Measurements from ENCODE around the gene SLC39A12.
"Not testable (repeated sequence)": the region's sequence is repeated elsewhere in the genome, so short reads cannot be mapped to it uniquely, and the experiment has no call there.

Gene SLC39A12

DNA sequence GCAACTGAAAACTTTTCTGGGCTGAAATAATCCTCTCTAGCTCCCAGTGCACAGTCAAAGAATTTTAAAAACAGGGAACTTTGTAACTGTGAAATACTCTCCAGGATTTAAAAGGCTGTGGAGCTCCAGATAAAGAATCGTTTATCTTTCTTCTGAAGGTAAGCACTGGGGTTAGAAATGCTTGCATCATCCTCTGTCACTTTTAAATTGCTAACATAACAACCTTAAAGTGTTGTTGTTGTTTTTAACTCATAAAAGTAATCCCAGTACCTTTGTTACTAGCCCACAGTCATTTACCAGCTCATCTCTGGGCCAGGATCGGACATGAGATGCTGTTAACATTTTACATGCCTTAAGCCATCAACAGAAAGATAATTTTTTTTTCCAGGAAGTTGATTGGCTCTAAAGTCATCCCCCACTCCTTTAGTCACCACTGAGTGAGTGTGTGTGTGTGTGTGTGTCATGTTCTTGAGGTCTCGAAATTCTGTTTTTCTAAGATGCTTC is at the start of gene SLC39A12:
Gene SLC39A12, plus strand, starts transcription at position 51 of the 504 bp plus-strand sequence. CDS start 1,359 bp downstream, outside the sequence.
- DNase-seq (ENCODE audit: low read depth in 2 of 3, low spot score in 1 of 3) = no peak

DNA sequence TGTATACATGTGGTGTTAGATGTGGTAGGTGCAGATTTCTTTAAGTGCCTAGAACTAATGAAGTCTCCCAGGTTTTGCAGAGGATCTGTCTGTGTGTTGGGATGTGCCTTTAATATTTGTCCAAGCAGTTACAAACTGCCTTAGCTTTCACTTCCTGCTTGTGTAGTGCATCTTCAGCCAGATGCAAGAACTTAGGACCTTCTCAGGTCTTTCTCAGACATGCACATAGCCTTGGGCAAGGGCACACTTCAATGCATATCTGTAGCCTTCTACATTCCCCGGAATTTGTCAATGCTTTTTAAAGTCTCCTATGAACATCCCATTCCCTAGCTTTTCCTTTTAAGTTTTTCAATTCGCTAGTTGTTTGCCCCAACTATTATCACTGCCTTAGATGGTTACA is 47.2 kb upstream of the SLC39A12 start:
- DNase-seq (ENCODE audit: low read depth in 2 of 3, low spot score in 1 of 3) = no peak

DNA sequence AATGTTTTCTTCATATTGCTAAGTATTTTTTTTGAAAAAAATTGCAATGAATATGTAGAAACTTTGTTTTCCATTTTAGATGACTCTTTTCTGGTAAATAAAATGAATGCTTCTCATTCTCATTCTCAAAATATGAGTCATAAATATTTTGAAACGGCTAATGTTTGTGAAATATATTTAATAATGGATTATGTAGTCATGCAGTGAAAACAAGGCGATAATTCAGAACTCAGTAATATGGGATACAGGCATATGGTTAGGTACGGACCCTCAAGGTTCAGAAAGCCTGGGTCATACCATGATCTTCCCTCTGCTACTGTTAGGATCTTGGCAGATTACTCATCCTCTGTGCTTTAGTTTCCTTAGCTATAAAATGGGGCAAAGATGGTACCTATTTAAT is 46.2 kb upstream of the SLC39A12 start:
- DNase-seq (ENCODE audit: low read depth in 2 of 3, low spot score in 1 of 3) = no peak

DNA sequence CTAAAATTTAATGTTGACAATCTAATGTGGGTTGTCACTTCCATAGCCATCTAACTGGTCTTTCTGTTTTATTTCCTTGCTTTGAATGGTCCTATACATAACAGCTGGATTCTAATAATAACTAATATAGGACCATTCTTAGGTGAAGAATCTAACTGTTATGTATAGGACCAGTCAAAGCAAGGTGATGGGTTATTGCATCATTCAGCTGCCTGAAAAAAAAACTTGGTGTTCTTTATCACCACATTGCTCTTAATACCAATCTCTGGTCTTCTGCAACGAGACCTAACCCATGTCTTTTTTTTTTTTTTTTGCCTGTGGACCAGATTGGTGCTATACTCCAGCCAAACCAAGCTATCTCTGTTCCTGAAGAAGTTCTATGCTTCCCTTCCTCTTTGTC is 45.7 kb upstream of the SLC39A12 start:
- DNase-seq (ENCODE audit: low read depth in 2 of 3, low spot score in 1 of 3) = no peak

DNA sequence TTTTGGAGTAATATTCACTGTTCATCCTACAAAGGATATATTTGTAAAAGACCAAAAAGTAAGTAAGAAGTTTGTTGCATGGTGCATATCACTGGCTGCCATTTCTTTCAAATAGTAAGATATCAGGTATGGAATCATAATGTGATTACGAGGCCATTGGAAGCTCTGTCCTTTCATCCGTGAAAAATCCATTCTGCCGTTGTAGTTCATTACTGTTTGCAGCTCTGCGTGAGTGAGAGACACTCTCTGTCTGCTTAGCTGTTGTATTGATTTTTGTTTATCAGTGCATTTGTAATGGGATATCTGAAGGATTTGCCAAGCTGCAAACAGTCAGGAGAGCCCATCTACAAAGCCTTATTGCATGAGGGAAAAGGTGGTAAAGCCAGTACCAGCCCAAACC is 44.1 kb upstream of the SLC39A12 start:
- DNase-seq (ENCODE audit: low read depth in 2 of 3, low spot score in 1 of 3) = no peak

DNA sequence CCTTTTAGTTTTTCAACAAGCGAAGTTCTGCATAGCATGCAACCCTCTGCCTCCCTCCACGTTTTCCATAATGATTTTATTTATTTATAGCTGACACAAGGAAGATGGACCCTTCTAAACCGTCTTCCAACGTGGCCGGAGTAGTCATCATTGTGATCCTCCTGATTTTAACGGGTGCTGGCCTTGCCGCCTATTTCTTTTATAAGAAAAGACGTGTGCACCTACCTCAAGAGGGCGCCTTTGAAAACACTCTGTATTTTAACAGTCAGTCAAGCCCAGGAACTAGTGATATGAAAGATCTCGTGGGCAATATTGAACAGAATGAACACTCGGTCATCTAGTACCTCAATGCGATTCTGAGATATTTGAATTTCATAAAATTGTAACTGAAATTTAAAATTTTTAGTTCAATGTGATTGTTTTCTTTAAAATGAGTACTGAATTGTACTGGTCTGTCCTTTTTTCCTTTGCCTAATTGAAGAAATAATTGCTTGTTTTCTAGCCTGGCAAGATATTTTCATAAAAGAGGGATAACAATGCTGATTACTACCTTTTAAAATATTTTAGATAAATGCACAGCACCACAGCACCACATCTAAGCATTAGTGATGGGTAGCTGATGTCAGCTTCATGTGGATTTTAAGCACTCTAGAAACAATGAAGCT is 41.5 kb upstream of the SLC39A12 start:
- peak in 1 of 3 donors; percentile 5 for DNase-seq (ENCODE audit: low read depth in 2 of 3, low spot score in 1 of 3)

DNA sequence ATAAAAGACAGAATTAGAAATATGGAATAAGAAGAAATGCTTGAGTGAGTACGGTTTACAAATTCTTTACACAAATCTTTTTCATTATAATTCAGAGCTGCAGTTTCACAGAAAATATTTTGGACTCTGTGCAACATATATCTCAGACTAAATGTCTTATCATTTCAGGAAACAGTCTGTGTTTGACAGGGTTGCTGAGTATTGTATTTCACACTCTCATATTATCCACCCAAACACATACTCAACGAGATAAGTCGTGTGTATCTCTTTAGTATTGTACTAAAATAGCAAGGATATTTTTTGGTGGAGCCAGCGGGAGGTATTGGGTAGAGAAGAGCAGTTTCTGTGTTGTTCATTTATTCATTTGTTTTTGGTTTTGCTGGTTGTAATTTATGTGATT is 39.0 kb upstream of the SLC39A12 start:
- no peak for DNase-seq (ENCODE audit: low read depth in 2 of 3, low spot score in 1 of 3)

DNA sequence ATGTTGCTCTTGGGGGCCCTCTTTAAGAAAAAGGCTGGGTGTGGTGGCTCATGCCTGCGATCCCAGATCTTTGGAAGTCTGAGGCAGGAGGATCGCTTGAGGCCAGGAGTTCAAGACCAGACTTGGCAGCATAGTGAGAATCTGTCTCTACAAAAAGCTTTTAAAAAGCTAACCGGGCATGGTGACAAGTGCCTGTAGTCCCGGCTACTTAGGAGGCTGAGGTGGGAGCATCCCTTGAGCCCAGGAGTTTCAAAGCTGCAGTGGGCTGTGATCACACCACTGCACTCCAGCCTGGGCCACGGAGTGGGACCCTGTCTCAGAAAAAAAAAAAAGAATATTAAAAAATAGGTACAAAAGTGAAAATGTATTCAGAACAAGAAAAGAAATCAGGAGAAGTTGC is 38.1 kb upstream of the SLC39A12 start:
- DNase-seq (ENCODE audit: low read depth in 2 of 3, low spot score in 1 of 3) = no peak

DNA sequence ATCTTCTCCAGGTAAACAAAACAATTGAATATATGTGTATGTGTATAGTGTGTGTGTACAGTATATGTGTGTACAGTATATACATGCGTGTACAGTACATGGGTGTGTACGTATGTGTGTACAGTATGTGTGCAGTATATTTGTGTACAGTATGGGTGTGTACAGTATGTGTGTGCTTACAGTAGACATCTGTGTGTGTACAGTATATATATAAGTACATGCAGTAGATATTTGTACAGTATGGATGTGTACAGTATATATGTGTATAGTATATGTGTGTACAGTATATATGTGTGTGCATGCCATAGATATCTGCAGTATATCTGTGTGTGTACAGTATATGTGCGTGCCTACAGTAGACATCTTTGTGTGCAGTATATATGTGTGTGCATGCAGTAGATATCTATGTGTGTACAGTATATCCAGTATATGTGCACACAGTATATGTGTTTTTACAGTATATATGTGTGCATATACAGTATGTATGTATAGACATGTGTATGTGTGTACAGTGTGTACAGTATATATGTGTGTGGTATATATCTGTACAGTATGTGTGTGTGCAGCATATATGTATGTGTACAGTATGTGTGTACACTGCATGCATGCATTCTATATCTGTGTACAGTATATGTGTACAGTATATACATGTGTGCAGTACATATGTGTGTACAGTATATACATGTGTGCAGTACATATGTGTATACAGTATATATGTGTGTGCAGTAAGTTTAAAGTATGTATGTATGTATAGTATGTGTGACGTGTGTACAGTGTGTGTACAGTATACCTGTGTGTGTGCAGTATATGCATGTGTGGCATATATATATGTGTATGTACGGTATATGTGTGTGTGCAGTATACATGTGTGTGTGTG is 37.3 kb upstream of the SLC39A12 start:
- no peak for DNase-seq (ENCODE audit: low read depth in 2 of 3, low spot score in 1 of 3)

DNA sequence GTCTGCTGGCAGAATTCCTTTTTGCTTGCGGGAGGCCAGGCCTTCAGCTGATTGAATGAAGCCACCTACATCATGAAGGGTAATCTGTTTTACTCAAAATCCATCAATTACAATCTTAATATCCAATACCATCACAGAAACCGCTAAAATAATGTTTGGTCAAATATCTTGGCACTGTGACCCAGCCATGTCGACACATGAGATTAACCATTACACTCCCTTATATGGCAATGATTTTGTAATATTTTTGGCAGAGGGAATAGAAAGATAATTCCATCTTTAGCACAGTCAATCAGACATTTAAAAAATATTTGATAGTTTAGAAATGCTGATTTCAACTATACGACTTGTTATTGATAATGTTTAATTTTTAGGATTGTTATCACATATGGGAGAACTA is 36.5 kb upstream of the SLC39A12 start:
- no peak for DNase-seq (ENCODE audit: low read depth in 2 of 3, low spot score in 1 of 3)

DNA sequence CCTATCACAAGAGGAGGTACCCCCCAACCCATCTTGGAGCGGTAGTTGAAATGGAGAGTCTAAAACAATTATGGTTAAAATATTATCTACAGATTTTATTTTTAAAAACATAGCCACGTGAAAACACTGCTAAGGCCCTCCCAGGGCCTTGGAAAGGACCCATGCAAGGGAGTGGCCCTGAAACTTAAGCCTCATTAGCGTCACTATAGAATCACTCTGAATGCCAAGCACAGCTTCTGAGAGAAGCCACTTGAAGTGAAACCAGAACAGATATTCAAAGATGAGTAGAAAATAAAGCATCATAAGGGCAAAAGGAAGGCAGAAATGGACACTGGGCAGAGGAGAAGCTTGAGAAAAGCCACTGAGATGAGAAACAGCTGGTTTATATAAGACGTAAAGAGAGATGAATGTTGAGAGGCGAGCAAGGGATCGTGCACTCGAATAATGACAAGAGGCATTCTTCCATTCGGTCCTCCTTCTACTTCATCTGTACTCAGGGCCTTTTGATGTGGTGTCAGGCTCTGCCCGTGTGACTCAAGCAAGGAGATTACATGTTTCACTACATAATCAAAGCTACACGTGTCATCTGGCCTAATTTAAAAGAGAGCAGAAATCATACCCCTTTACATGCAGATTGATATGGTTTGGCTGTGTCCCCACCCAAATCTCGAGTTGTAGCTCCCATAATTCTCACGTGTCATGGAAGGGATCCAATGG is 33.4 kb upstream of the SLC39A12 start:
- no peak for DNase-seq (ENCODE audit: low read depth in 2 of 3, low spot score in 1 of 3)

DNA sequence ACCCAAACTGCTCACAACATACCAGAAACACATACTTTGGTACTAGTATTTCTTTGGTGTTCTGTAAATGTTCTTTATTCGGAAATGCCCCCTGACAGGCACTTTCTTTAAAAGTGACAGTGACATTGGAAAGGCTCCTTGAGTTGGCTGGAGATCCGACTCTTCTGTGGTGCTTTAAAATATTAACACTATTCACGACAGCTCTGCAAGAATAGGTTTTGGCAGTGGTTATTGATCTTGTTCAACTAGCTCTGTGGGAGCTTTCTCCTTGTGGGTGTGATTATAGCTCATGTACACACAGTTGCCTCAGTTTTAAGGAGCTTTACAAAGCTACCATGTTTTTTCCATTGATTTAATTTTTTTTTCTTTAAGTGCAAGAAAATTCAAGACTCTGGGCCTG is 30.3 kb upstream of the SLC39A12 start:
- DNase-seq (ENCODE audit: low read depth in 2 of 3, low spot score in 1 of 3) = no peak

DNA sequence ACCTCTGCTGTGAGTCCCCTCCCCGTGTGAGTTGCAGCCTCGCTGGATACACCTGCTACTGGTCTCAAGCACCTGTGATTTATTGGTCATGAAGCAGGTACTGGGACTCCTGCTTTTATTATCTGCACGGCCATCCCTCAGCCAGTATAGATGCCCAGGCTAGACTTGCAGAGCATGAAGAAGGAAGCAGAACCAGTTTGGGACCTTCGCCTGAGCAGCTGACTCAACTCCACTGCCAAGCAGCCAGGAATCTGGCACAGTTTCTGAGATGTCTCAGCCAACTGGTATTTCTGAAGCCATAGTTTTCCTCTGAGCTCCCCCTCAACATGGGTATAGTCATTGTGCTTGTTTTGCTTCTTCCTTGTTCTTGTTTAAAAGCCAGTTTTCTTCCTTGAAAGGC is 28.0 kb upstream of the SLC39A12 start:
- DNase-seq (ENCODE audit: low read depth in 2 of 3, low spot score in 1 of 3) = no peak

DNA sequence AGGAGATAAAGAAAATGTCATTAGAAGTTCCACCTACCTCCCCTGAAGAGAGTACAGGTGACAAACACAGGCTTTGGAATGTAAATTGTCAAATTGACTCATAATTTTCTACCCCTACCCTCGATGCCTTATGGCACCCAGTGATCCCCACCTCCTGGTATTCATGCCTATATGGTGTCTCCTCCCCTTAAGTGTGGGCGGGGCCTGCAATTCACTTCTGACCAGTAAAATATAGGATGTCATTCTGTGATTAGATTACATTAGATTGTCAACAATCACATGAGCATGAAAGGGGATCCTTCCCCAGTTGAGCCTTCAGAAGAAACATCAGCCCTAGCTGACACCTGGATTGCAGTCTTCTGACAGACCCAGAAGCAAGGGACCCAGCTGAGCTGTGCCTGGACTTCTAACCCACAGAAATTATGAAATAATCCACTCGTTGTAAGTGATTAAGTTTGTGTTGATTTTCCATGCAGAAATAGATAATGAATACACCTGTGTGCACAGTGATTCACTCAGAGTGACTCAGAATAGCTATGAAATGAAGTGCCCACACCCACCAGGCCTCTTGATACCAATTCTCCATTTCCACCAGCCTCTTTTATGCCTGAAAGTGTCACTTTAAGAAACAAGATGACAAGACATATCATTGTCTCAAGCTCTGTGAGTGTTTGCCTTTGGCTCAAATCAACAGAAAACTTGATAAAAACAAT is 8.5 kb upstream of the SLC39A12 start:
- DNase-seq (ENCODE audit: low read depth in 2 of 3, low spot score in 1 of 3) = no peak

DNA sequence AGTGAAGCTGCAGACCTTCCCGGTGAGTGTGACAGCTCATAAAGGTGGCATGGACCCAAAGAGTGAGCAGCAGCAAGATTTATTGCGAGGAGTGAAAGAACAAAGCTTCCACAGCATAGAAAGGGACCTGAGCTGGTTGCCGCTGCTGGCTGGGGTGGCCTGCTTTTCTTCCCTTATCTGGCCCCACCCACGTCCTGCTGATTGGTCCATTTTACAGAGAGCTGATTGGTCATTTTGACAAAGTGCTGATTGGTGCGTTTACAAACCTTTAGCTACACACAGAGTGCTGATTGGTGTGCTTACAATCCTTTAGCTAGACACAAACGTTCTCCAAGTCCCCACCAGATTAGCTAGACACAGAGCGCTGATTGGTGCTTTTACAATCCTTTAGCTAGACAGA is 1.4 kb upstream of the SLC39A12 start:
- not testable (repeated sequence) for DNase-seq (ENCODE audit: low read depth in 2 of 3, low spot score in 1 of 3)

DNA sequence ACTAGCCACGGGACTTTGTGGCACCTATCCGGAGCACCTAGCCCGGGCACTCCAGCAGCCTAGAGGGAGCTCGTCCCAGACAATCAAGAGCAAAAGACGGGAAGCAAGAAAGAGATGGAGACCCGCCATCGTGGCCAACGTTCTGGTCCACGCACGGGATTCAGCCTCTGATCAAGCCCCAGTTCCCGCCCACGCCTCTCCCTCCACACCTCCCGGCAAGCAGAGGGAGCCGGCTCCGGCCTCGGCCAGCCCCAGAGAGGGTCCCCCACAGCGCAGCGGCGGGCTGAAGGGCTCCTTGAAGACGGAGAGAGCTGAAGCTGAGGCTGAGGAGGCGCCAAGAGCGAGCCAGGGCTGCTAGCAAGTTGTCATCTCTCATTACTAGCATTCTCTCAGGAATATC is 992 bp upstream of the SLC39A12 start:
- DNase-seq (ENCODE audit: low read depth in 2 of 3, low spot score in 1 of 3) = no peak

DNA sequence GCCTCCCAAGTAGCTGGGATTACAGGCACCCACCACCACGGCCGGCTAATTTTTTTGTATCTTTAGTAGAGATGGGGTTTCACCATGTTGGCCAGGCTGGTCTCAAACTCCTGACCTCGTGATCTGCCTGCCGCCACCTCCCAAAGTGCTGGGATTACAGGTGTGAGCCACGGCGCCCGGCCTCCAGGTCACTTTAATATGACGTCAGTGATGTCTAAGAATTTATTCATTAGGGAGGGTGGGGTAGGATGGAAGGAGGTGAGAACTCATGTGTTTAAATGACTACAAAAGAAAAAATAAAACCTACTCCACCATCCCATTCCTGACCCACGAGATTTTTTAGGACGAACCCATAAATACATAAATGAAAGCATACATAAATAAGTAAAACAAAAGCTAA is 2.7 kb downstream of the SLC39A12 start:
- not testable (repeated sequence) for DNase-seq (ENCODE audit: low read depth in 2 of 3, low spot score in 1 of 3)

DNA sequence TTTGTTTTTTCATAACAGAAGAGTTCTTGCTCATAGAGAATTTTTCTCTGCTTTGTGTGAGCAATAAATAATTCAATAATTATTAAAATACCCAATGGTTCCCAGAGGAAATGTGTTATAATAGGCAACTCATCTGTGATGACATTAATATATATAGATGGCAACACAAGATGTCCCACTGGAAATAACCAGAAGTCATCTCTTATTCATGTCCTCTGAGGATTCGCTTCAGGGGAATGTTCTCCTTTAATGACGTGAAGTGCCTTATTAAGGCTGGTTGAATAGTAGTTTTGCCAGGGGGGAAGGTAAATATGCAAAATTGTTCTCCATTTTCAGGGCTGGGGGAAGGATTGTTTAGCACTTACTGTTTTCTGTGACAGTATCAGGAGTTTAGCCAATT is 3.1 kb downstream of the SLC39A12 start:
- no peak for DNase-seq (ENCODE audit: low read depth in 2 of 3, low spot score in 1 of 3)

DNA sequence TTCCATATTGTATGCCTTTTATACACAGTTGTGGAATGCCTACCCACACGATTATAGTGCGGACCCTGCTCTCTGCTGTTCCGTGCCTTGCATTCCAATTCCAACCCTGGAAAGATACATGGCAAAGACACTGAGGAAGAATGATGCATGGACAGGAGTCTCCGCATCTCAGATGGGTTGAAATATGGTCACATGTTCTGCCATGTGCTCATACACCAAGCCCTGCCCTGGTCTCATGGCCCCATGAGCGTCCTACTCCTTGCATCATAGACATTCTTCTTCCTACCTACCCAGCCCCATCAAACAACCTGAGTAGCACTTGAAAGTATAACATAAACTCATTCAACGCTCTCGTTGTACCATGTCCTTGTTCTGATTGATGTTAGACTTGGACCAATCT is 6.3 kb downstream of the SLC39A12 start:
- DNase-seq (ENCODE audit: low read depth in 2 of 3, low spot score in 1 of 3) = no peak

DNA sequence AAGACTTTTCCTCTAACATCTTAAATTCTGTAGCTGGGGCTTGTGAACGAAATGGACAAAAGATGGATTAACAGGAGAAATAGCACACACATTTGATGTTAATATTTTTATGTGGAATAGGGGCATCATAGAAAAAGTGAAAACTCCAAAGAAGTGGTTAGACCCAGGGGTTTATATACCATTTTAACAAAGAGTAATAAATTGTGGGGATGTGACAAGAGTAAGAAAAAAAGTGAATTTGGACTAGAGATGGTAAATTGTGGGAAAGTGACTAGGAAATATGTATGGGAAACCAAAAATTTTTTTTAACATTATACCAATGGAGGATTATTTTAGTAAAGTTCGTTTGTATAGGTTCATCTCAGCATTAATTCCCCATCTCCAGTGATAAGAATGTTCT is 8.2 kb downstream of the SLC39A12 start:
- no peak for DNase-seq (ENCODE audit: low read depth in 2 of 3, low spot score in 1 of 3)
